Nephron (organoid): Measurements from ENCODE around the gene PJA1.

ENCODE experiments used
- H3K27ac Mint-ChIP-seq, 3 experiments: 2 replicates each; pipeline ENCODE4 v1.8.0; 2020; ENCODE audit warnings: mixed read lengths in 3 of 3, mild to moderate bottlenecking in 2 of 3, moderate library complexity in 1 of 3
- H3K27me3 Mint-ChIP-seq: 2 replicates; pipeline ENCODE4 v1.8.0; 2021; ENCODE audit warnings: low read depth, mild to moderate bottlenecking, moderate library complexity, mixed read lengths
- H3K36me3 Mint-ChIP-seq: 2 replicates; pipeline ENCODE4 v1.8.0; 2020; ENCODE audit warnings: low read depth, mixed read lengths
- H3K4me1 Mint-ChIP-seq: 2 replicates; pipeline ENCODE4 v1.8.0; 2020; ENCODE audit warnings: mixed read lengths
- H3K4me3 Mint-ChIP-seq, 3 experiments: 2 replicates each; pipeline ENCODE4 v1.8.0; 2020; ENCODE audit warnings: mild to moderate bottlenecking in 3 of 3, mixed read lengths in 3 of 3, moderate library complexity in 2 of 3
- H3K9me3 Mint-ChIP-seq: 2 replicates; pipeline ENCODE4 v1.8.0; 2020; ENCODE audit warnings: mixed read lengths
- CTCF ChIP-seq, 3 experiments: fragments of 200-600 bp; sonication (generic); IDR thresholded peaks; one replicate each; pipeline ENCODE4 v1.5.0; 2021; ENCODE audit warnings: antibody characterized with exemption in 3 of 3; ENCODE audit not compliant: unreplicated experiment in 3 of 3

The PJA1 gene

GRCh38 chrX:69189576-69190371 is 24.5 kb upstream of the PJA1 start:
- H3K27ac Mint-ChIP-seq, result peak overlapping the region; percentile 83 to 94 (median 92)
- TF ChIP-seq CTCF (IDR thresholded peaks at IDR 0.05; ENCODE audit: unreplicated experiment in 3 of 3), result no peak
- H3K36me3 Mint-ChIP-seq, result no peaks in the 10 kb centered on the region
- peaks cover 15% of the 10 kb centered on the region for H3K4me1 Mint-ChIP-seq
- no peaks in the 10 kb centered on the region for H3K27me3 Mint-ChIP-seq
- H3K4me3 Mint-ChIP-seq, result no peak overlapping the region
- peaks cover under 1% of the 10 kb centered on the region for H3K9me3 Mint-ChIP-seq

GRCh38 chrX:69186651-69187050 is 21.4 kb upstream of the PJA1 start:
- peaks cover 6% of the 10 kb centered on the region for H3K9me3 Mint-ChIP-seq
- H3K27me3 Mint-ChIP-seq, result no peaks in the 10 kb centered on the region
- H3K4me3 Mint-ChIP-seq, result no peak overlapping the region
- TF ChIP-seq CTCF (IDR thresholded peaks at IDR 0.05; ENCODE audit: unreplicated experiment in 3 of 3), result no peak
- H3K27ac Mint-ChIP-seq, result peak overlapping the region in 1 of 3 experiments; percentile 45
- H3K4me1 Mint-ChIP-seq, result peaks cover 21% of the 10 kb centered on the region
- no peaks in the 10 kb centered on the region for H3K36me3 Mint-ChIP-seq

- TF ChIP-seq CTCF (IDR thresholded peaks at IDR 0.05; ENCODE audit: unreplicated experiment in 3 of 3), result no peak
- no peaks in the 10 kb centered on the region for H3K27me3 Mint-ChIP-seq
Observed at GRCh38 chrX:69185886-69186285, 20.6 kb upstream of the PJA1 start.

GRCh38 chrX:69185141-69185540 is 19.9 kb upstream of the PJA1 start:
- Mint-ChIP-seq H3K9me3 (peaks cover 10% of the 10 kb centered on the region), H3K4me1 (peaks cover 17% of the 10 kb centered on the region), H3K27me3 (no peaks in the 10 kb centered on the region), H3K36me3 (no peaks in the 10 kb centered on the region), H3K4me3 (no peak overlapping the region), H3K27ac (no peak overlapping the region)
- no peak for TF ChIP-seq CTCF (IDR thresholded peaks at IDR 0.05; ENCODE audit: unreplicated experiment in 3 of 3)

More at GRCh38 chrX:69185886-69186285, 20.6 kb upstream of the PJA1 start:
- Mint-ChIP-seq H3K9me3 (peaks cover 10% of the 10 kb centered on the region), H3K36me3 (no peaks in the 10 kb centered on the region), H3K27ac (no peak overlapping the region), H3K4me1 (peaks cover 21% of the 10 kb centered on the region), H3K4me3 (no peak overlapping the region)

- Mint-ChIP-seq H3K4me3 (no peak overlapping the region), H3K4me1 (peaks cover 10% of the 10 kb centered on the region), H3K9me3 (peaks cover 15% of the 10 kb centered on the region), H3K36me3 (no peaks in the 10 kb centered on the region), H3K27ac (no peak overlapping the region), H3K27me3 (no peaks in the 10 kb centered on the region)
- no peak for TF ChIP-seq CTCF (IDR thresholded peaks at IDR 0.05; ENCODE audit: unreplicated experiment in 3 of 3)
Observed at GRCh38 chrX:69182818-69183380, 17.6 kb upstream of the PJA1 start.
